Measurements from ENCODE around the gene FARS2. TPM values are rescaled to one million over a fixed set of nuclear protein-coding genes. Genes with fewer than 3 reads are reported as not detected.
A peak's percentile ranks its signal among the peaks of the same experiment; 100 is the strongest.

FARS2 gene
- total and polyA plus RNA-seq, 9 of the 15 experiments (the other 6 are each of a cell fraction or from before 2014, with no cell fraction given): 16.5 to 62.2 (median 27.0) TPM

GRCh38 chr6:5592886-5593519 is 331.7 kb downstream of the FARS2 start (continued):
- TF ChIP-seq UBTF (IDR thresholded peaks at IDR 0.05; ENCODE audit: borderline replicate concordance in 1 of 2, low read depth in 2 of 2, low read length in 2 of 2) (peak in 1 of 2 experiments; percentile 81; a peak in 2 of 4 replicates), XRCC3 (IDR thresholded peaks at IDR 0.05) (no peak), ZNF324 (CRISPR knock-in tag; IDR thresholded peaks at IDR 0.05) (no peak), GTF2F1 (IDR thresholded peaks at IDR 0.05; ENCODE audit: low read depth, low read length) (no peak), TAL1 (IDR thresholded peaks at IDR 0.05) (peak; percentile 75), DACH1 (IDR thresholded peaks at IDR 0.05; ENCODE audit: partially characterized antibody) (no peak), HBP1 (CRISPR knock-in tag; IDR thresholded peaks at IDR 0.05) (no peak), GMEB1 (CRISPR knock-in tag; IDR thresholded peaks at IDR 0.05) (no peak), TRIM24 (IDR thresholded peaks at IDR 0.05) (peak in 1 of 2 experiments; percentile 44; a peak in 1 of 4 replicates), FOXM1 (IDR thresholded peaks at IDR 0.05; ENCODE audit: low read depth) (no peak), FOXM1 (CRISPR knock-in tag; IDR thresholded peaks at IDR 0.05; ENCODE audit: low read depth) (no peak), SMAD4 (CRISPR knock-in tag; conservative IDR thresholded peaks at IDR 0.05) (no peak), E2F6 (IDR thresholded peaks at IDR 0.05; ENCODE audit: borderline replicate concordance in 1 of 2, extremely low read depth in 1 of 2, insufficient read depth in 1 of 2, insufficient read length in 1 of 2, low read depth in 1 of 2, low read length in 1 of 2, poor library complexity in 1 of 2, severe bottlenecking in 1 of 2) (no peak), BCOR (IDR thresholded peaks at IDR 0.05) (peak; percentile 64; the same call in 1 of the 2 replicates), HDAC8 (tag; IDR thresholded peaks at IDR 0.05) (no peak), ETV6 (IDR thresholded peaks at IDR 0.05; ENCODE audit: borderline replicate concordance in 1 of 2, low read depth in 2 of 2, low read length in 1 of 2) (no peak), ETV6 (CRISPR knock-in tag; IDR thresholded peaks at IDR 0.05; ENCODE audit: borderline replicate concordance) (no peak), HDAC1 (IDR thresholded peaks at IDR 0.05) (peak in 1 of 2 experiments; percentile 68; a peak in 2 of 4 replicates), TSC22D4 (tag; IDR thresholded peaks at IDR 0.05) (no peak), COPS2 (conservative IDR thresholded peaks at IDR 0.05) (no peak), ZNF507 (tag; conservative IDR thresholded peaks at IDR 0.05) (no peak), TOE1 (IDR thresholded peaks at IDR 0.05; ENCODE audit: borderline replicate concordance) (no peak), TOE1 (CRISPR knock-in tag; IDR thresholded peaks at IDR 0.05; ENCODE audit: borderline replicate concordance, low read depth) (no peak)
